HL-60/S4 treated with phorbol 12-myristate 13-acetate at 8.2 ng/mL for 4 days and 3 days (cell line): ENCODE results near the gene C18orf32.
"Not testable (repeated sequence)": the region's sequence is repeated elsewhere in the genome, so short reads cannot be mapped to it uniquely, and the experiment has no call there.

Source experiments
- in situ Hi-C: fragments of 300-500 bp; cut with MboI; formaldehyde crosslinking; loops from 2 replicates; pipeline ENCODE4 v1.15.0; 2022; ENCODE audit warnings: low sequenced_read_pairs

The C18orf32 gene

GRCh38 chr18:49486953-49487710, at the start of gene C18orf32:
C18orf32 (minus strand) TSS chr18:49487234; CDS start chr18:49483748, 3,486 bp downstream.
- in situ Hi-C loops, result no loop called here

- in situ Hi-C loops, result no loop called here
These were observed 48.0 kb upstream of the C18orf32 start for GRCh38 chr18:49534846-49535601.

GRCh38 chr18:49531678-49532153, 44.7 kb upstream of the C18orf32 start:
- in situ Hi-C loops, result no loop called here

GRCh38 chr18:49529596-49529995, 42.6 kb upstream of the C18orf32 start:
- in situ Hi-C loops, result no loop called here

DNA sequence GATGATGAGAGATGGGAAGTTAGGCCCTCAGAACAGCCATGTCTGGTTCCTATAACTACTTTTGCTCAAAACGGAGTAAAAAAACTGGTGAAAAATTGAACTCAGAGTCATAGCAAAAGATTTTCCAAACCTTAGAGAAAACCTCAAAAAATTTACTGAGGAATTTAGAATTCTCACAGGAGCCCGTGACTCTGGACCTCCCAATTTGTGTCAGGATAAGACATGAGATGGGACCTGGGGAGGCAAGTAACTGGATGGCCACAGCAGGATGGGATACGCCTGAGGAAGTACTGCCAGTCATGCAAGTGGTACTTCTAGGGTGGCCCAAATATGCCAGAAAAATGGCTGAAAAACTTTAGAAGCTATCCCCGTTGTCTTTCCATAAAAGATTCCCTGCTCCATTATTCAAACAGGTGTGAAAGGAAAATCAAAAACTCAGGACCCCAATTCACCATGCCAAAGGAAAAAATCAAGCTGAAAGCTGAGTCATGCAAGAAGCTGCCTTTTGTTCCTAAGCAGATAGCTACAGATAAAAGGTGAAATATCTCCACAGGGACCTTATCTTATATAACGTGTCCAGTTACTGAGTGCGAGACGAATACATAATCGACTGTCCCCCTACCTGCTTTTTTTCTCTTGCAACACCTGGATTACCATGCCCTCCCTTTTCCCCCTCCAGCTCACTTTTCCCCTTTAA, 40.7 kb upstream of the C18orf32 start:
- in situ Hi-C loops, result no loop called here

GRCh38 chr18:49525981-49526380, 38.9 kb upstream of the C18orf32 start:
- in situ Hi-C loops, result no loop called here

GRCh38 chr18:49524951-49525350, 37.9 kb upstream of the C18orf32 start:
- in situ Hi-C loops, result no loop called here

- in situ Hi-C loops, result no loop called here
These were observed 37.3 kb upstream of the C18orf32 start for GRCh38 chr18:49524349-49524748.

DNA sequence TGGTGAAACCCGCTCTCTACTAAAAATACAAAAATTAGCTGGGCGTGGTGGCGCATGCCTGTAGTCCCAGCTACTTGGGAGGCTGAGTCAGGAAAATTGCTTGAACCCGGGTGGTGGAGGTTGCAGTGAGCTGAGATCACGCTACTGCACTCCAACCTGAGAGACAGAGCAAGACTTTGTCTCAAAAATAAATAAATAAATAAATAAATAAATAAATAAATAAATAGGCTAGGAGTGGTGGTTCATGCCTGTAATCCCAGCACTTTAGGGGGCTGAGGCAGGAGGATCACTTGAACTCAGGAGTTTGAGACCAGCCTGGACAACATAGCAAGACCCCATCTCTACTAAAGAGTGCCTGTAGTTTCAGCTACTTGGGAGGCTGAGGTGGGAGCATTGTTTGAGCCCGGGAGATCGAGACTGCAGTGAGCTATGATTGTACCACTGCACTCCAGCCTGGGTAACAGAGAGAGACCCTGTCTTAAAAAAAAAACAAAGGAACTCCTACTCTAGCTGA, 36.6 kb upstream of the C18orf32 start:
- in situ Hi-C loops, result not testable (repeated sequence)

DNA sequence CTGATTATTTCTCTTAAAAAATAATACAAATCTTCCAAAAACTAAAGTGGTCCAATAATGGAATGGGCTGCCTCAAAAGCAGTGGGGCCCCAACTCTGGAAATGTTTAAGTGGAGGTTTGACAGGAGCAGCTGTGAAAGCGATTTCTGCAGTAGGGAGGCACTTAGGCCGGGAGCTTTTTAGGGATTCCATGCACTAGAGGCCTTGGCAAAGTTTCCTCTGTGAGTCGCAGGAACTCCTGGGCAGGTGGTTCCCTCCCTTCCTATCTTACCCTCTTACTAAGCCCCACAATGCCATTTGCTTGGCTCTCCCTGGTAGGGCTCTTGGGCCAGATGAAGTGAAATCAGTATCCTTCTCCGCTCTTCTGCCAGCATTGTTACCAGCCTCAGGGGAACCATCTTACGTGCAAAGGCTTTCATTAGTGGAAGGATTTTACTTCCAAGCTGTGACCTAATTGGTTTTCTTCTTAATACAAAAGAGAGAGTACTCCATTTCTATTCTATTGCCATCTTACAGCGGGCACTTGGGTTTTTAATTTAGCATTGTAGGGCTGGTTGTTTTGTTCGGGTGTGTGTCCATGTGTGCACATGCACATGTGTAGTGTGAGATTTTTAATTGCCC, 34.3 kb upstream of the C18orf32 start:
- in situ Hi-C loops, result no loop called here

- in situ Hi-C loops, result no loop called here
These were observed 33.7 kb upstream of the C18orf32 start for GRCh38 chr18:49520661-49521145.

- in situ Hi-C loops, result loop anchor here (10.0 kb wide), 1 partner anchor 355 kb away; no protein-coding TSS in a partner anchor
These were observed 32.3 kb upstream of the C18orf32 start for GRCh38 chr18:49519101-49519971.

DNA sequence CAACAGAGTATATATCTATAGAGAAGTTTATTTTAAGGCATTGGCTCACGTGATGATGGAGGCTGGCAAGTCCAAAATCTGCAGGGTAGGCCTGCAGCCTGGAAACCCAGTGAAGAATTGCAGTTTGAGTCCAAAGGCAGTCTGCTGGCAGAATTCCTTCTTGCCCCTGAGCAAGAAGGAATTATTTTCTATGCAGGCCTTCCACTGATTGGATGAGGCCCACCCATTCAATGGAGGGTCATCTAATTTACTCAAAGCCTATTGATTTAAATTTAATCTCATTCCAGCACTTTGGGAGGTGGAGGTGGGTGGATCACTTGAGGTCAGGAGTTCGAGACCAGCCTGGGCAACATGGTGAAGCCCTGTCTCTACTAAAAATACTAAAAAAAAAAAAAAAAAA, 30.4 kb upstream of the C18orf32 start:
- in situ Hi-C loops, result loop anchor here (10.0 kb wide), 1 partner anchor 357 kb away; no protein-coding TSS in a partner anchor

GRCh38 chr18:49515516-49515915, 28.5 kb upstream of the C18orf32 start:
- in situ Hi-C loops, result loop anchor here (10.0 kb wide), 1 partner anchor 359 kb away; no protein-coding TSS in a partner anchor

DNA sequence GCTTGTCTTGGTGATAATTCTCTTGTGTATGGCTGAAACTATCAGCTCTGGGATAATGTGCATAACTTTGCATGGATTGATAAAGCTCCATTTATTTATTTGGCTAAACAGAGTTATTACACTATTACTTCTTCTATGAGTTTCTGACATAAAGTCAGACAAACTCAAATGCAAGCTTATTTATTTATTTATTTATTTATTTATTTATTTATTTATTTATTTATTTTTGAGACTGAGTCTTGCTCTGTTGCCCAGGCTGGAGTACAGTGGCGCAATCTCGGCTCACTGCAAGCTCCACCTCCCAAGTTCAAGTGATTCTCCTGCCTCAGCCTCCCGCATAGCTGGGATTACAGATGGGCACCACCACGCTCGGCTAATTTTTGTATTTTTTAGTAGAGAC, 28.0 kb upstream of the C18orf32 start:
- in situ Hi-C loops, result loop anchor here (10.0 kb wide), 1 partner anchor 360 kb away; no protein-coding TSS in a partner anchor

GRCh38 chr18:49514577-49514976, 27.5 kb upstream of the C18orf32 start:
- in situ Hi-C loops, result loop anchor here (10.0 kb wide), 1 partner anchor 360 kb away; no protein-coding TSS in a partner anchor

DNA sequence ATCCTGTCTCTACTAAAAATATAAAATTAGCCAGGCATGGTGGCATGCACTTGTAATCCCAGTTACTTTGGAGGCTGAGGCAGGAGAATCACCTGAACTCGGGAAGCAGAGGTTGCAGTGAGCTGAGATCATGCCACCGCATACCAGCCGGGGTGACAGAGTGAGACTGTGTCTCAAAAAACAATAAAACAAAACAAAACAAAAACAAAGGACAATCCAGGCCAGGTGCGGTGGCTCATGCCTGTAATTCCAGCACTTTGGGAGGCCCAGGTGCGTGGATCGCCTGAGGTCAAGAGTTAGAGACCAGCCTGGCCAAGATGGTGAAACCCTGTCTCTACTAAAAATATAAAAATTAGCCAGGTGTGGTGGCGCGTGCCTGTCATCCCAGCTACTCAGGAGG, 25.8 kb upstream of the C18orf32 start:
- in situ Hi-C loops, result loop anchor here (10.0 kb wide), 1 partner anchor 362 kb away; no protein-coding TSS in a partner anchor

DNA sequence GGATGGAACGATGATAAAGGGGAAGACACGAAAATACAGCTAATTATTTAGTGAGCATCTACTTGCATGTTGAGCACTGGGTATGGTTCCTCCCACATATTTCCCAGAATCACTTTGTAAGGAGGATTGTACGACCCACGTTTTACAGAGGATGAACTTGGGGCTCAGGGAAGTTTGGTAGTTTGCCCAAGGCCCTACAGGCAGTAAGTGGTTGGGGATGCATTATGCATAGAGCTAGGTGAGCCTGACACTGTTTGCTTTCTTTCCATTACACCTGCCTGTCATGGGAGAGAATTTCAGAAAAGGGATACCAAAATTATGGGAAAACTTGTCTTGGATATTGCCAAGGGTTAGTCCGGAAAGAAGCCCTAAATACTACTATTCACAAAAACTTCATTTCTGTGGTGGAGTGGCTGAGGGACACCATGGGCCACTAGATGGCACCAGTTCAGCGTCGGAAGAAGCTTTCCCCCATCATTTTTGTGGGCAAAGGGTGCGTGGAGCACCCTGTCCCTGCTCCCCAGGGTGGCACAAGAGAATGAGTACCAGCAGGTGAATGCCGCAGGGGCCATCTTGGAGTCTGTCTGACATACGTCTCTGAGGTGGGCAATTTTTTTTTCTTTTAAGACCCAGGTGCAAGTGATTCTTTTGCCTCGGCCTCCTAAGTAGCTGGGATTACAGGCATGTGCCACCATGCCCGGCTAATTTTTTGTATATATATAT, 23.5 kb upstream of the C18orf32 start:
- in situ Hi-C loops, result loop anchor here (10.0 kb wide), 1 partner anchor 364 kb away; no protein-coding TSS in a partner anchor
